HuH-7 (cell line): Measurements from ENCODE around the gene ZNF827.

ENCODE experiments used
- DNase-seq: peaks from one replicate; pipeline ENCODE4 v3.0.0; 2011; ENCODE audit warnings: low spot score

The ZNF827 gene

GRCh38 chr4:145938618-145939440, at the start of gene ZNF827:
Gene ZNF827, minus strand, starts transcription at chr4:145938823. Its CDS starts 416 bp downstream, at chr4:145938407.
- DNase-seq, result peak; percentile 62

- DNase-seq, result no peak
Measured at GRCh38 chr4:145984563-145984962, 45.9 kb upstream of the ZNF827 start.

- no peak for DNase-seq
Measured at GRCh38 chr4:145982791-145983190, 44.2 kb upstream of the ZNF827 start.

- DNase-seq, result no peak
Measured at GRCh38 chr4:145979160-145979559, 40.5 kb upstream of the ZNF827 start.

- DNase-seq, result no peak
Measured at GRCh38 chr4:145976680-145977079, 38.1 kb upstream of the ZNF827 start.

GRCh38 chr4:145960012-145960411, 21.4 kb upstream of the ZNF827 start:
- no peak for DNase-seq

GRCh38 chr4:145957302-145957701, 18.7 kb upstream of the ZNF827 start:
- no peak for DNase-seq

GRCh38 chr4:145956288-145956890, 17.8 kb upstream of the ZNF827 start:
- peak; percentile 40 for DNase-seq

GRCh38 chr4:145954924-145955339, 16.3 kb upstream of the ZNF827 start:
- DNase-seq, result no peak

GRCh38 chr4:145951931-145952330, 13.3 kb upstream of the ZNF827 start:
- DNase-seq, result no peak

- no peak for DNase-seq
Measured at GRCh38 chr4:145945431-145946155, 7.0 kb upstream of the ZNF827 start.

GRCh38 chr4:145944886-145945285, 6.3 kb upstream of the ZNF827 start:
- no peak for DNase-seq

- no peak for DNase-seq
Measured at GRCh38 chr4:145939856-145940255, 1.2 kb upstream of the ZNF827 start.

- DNase-seq, result no peak
Measured at GRCh38 chr4:145939441-145939750, 773 bp upstream of the ZNF827 start.

GRCh38 chr4:145937971-145938611, 532 bp downstream of the ZNF827 start:
- DNase-seq, result peak; percentile 33

- peak; percentile 53 for DNase-seq
Measured at GRCh38 chr4:145936997-145937901, 1.4 kb downstream of the ZNF827 start.

GRCh38 chr4:145936142-145936996, 2.3 kb downstream of the ZNF827 start:
- DNase-seq, result peak; percentile 72

GRCh38 chr4:145935253-145936141, 3.1 kb downstream of the ZNF827 start:
- DNase-seq, result peak; percentile 59

- no peak for DNase-seq
Measured at GRCh38 chr4:145934434-145935047, 4.1 kb downstream of the ZNF827 start.
